Renal cortical epithelial cell (primary cell): ENCODE measurements around the gene NCAPH2. TPM values are rescaled to one million over a fixed set of nuclear protein-coding genes. Genes with fewer than 3 reads are reported as not detected.

Experiments used
- DNase-seq: peaks from one replicate; pipeline ENCODE4 v3.0.0-alpha.2; 2011; ENCODE audit warnings: low read depth
- total RNA-seq: library from RNA; depleted of rRNA; stranded (reverse); fragments of >200 nt; gene quantifications from 2 replicates; pipeline ENCODE4 v1.2.3, GENCODE V29; 2014

NCAPH2 gene
- total RNA-seq, 1 donor from 2014 or later = 16.7 TPM

DNA sequence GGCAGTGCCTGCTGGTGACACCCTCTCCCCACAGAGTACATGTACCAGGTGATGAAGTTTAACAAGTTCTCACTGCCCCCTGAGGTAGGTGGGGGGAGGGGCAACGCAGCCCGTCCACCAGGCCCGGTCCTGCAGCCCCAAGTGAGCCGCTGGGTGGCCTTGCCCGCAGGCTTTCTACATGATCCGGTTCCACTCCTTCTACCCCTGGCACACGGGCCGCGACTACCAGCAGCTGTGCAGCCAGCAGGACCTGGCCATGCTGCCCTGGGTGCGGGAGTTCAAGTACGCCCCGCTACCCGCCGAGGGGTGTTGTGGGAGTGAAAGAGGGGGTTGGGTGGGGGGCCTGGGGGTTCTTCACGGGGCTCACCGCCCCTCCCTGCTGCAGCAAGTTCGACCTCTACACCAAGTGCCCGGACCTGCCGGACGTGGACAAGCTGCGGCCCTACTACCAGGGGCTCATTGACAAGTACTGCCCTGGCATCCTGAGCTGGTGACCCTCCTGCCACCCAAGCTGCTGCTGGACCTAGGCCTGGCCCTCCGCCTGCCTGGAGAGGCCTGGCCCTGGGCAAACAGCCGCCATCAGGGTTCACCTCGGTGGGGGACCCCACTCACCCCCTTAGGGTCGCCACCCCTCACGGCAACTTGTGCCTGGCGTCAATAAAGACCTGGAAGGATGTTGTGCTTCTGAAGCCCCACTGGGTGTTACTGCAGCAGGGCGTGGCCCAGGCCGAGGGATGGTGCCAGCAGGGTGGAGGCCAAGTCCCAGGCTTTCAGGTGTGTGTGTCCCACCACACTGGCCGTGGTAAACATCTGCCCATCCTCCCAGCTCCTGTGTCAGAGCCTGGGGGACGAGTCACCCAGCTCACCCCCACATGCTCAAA lies 18.4 kb upstream of the NCAPH2 start:
- no peak for DNase-seq

DNA sequence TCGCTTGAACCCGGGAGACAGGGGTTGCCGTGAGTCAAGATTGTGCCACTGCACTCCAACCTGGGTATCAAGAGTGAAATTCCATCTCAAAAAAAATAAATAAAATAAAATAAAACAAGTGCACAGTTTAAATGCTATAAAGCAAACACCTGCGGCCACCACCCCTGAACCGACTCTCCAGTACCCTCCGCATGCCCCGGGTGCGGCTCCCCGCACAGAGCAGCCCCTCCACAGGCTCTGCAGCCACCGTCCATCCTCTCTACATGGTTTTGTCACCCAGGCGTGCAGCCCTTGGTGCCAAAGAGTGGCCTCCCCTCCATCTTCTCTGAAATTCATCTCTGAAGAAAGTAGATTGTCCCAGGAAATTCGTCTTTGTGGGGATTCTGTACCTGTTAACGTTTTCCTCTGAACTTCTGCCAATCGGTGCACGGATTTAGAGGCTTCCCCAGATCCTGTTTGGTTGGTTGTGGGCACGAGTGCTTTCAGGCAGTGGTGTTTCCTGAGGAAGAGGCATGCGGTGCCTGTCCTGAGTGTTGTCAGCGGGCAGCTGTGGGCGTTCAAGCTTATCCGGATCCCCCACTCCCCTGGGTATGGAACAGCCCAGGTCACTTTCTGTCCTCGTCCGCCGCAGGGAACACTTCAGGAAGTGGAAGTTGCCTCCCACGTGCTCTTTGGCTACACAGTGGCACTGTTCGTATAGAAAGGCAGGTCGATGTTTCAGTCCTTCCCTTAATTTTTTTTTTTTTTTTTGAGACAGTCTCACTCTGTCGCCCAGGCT lies 17.3 kb upstream of the NCAPH2 start:
- DNase-seq = no peak

DNA sequence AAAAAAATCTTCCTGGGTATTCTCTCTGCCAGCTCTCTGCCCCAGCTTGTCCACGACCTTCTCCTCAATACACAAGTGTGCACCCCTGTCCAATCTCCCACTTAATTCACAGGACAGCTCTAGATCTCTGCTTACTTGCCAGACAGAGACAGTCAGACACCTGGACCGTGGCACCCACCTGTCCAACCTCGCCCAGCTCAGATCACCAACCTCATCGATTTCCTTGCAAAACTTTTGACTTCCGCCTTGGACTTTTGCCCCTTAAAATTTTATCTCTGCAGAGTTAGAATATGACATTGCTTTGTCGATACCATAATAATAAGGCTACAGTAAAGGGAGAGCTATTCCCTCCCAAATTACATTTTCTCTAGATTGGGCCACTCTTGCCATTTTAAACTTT lies 10.9 kb upstream of the NCAPH2 start:
- DNase-seq = no peak

DNA sequence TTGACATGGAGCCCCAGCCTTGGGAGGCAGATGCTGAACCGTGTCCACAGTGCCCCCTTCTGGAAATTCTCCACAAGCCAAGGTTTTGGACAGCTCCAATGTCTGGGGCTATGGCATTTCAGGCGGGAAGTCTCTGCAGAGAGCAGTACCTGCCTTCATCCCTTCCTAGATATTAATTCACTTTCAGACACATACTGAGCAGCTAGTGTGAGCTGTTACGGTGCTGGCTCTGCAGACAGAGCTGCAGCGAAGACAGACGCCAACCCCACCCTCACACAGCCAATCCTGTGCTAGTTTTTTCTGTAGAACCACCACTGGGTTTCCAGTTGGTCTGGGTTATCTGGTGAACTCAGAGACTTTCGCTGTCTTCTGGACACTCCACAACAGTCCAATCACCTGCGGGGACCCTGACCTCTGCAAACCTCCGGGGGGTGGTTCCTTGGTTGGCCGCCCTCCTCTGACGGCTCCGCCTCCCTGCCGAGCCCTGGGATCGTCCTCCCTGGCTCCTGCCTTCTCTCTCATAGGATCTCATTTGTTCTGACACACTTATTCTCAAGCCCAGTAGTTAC lies 9.6 kb upstream of the NCAPH2 start:
- DNase-seq = peak; percentile 59

DNA sequence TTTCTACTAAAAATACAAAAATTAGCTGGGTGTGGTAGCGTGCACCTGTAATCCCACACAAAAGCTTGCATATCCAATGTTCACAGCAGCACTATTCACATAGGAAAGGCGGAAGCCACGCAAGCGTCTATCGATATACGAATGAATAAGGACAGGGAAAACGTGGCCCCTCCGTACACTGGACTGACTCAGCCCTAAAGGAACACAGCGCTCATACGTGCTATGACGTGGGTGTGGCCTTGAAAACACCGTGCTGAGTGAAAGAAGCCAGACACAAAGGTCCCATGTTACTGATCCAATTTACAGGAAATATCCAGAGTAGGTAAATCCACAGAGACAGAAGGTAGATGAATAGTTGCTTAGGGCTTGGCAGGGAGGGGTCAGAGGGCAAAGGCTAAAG lies 7.6 kb upstream of the NCAPH2 start:
- DNase-seq = no peak

DNA sequence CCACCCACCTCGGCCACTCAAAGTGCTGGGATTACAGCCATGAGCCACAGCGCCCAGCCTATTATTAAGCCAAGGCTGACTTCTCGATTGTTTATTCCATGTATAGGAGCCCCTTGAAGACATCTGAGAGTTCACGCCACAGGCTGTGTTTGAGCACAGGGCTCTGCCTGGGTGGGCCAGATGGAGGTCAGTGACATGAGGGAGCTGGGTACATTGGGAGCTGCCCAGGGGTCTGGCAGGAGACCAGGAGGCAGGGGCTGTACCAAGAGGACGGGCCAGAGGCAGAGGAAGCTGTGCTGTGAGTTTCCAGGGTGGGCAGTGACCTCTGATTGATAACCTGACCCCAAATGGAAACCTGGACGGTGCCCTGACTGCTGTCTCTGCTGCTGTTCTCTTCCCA lies 5.9 kb upstream of the NCAPH2 start:
- no peak for DNase-seq

DNA sequence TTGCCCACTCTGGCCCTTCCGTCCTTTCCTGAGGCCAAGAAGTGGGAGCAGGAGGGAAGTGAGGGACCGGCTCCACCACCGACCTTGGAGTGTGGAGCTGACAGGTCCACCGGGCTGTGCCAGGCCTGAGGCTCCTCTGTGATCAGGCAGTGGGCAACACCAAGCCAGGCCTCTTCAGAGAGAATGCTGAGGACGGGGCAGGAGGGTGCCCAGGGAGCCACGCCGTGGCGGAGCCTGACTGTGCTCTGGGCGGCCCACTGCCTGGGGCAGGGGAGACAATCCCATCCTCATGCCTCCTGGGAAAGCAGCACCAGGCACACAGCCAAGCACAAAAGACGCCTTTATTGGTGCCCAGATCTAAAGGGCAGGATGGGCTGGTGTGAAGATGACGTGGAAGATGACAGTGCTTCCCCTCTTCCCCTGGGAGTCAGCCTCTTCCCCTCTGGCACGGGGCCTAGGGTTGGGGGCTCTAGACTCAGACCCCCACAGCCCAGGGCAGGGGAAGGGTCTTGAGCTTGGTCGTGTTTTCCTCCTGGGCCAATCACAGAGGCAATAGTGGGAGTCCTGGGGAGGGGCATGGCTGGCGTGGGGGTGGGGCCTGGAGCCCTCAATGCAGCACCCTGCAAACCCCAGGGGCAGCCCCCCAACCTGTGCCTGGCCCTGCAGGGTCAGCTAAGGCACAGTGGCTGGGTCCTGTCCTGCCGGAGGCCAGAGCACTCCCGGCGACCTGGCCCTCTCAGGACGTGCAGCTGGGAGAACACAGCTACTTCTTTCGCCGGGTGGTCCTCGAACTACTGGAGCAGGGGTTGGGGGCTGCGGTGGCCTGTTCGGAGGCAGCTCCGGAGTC lies 5.2 kb upstream of the NCAPH2 start:
- DNase-seq = no peak

DNA sequence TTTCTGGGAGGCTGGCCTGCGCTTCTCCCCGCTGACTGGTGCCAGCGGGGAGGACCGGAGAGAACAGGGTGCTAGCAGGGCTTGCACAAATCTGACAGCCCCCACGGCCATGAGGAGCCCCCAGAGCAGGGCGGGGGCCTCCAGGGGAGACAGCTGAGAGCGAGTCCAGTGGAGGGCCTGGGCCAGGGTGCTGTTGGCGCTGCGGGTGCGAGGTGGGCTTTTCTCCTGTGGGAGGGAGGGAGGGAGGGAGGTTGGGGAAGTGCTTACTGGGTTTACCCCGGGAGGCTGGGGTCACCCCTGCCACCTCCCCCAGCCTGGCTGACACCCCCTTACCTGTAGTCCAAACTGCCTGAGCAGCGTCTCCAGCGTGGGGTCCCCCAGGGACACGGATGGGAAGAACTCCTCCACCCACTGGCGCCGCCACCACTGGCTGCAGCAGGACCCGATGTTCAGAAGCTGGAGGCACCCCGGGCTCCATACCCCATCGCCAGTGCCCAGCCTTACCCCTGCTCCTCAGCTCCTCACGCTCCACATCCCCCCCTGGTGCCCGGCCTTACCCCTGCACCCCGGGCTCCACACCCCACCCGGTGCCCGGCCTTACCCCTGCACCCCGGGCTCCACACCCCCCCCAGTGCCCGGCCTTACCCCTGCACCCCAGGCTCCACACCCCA lies 4.4 kb upstream of the NCAPH2 start:
- no peak for DNase-seq

DNA sequence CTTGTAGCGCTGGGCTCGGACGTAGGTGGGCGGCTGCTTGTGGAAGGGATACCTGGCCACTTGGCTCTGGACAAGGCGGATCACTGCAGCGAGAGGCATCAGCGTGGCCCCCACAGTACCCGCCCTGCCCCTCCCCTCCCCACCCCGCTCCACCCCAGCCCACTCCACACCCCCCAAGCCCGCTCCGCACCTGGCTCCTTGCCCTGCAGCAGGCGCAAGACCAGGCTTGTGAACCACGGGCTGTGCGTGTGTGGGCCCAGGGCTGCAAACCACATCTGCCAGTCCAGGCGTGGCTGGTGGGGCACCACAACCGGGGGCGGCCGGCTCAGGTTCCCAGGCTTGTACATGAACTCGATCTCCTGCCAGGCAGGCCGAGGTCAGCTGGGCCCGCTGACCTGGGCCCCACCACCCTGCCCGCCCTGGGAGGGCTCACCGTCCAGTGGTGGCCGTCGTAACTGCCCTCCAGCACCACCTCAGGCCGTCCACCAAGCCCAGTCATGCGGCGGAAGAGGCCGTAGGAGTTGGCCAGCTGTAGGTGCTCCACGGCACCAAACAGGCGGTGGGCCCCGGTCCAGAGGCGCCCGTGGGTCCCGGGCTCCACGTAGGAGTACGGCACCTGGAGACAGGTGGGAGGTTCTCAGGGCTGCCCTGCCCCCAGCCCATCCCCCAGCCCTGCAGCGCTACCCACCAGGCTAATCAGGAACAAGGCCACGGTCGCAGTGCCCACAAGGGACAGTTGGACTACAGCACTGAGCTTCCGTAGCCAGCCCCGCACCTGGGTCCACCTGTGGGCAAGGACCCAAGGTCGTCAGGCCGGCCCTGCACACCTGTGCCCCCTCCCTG lies 3.4 kb upstream of the NCAPH2 start:
- no peak for DNase-seq

DNA sequence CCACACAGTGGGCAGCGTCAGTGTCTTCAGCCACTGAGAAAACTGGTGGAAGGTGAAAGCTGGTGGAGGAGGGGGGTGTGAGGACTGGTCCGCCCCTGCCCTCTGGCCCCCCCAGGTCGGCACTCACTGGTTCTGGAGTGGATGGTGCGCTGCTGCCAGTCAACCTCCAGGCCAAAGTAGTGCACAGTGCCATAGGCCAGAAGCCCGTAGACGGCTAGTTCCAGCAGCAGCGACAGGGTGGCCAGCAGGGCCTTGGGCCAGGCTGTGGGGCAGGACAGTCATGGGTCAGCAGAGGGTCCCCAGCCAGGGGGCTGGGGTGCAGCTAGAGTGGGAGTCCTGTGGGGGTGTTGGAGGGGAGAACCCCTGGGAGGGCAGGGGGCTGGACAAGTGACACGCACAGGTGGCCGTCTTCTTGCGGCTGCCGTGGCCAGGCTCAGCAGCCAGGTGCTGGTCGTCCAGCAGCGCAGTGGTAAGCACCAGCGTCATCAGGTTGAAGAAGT lies 2.7 kb upstream of the NCAPH2 start:
- DNase-seq = no peak

DNA sequence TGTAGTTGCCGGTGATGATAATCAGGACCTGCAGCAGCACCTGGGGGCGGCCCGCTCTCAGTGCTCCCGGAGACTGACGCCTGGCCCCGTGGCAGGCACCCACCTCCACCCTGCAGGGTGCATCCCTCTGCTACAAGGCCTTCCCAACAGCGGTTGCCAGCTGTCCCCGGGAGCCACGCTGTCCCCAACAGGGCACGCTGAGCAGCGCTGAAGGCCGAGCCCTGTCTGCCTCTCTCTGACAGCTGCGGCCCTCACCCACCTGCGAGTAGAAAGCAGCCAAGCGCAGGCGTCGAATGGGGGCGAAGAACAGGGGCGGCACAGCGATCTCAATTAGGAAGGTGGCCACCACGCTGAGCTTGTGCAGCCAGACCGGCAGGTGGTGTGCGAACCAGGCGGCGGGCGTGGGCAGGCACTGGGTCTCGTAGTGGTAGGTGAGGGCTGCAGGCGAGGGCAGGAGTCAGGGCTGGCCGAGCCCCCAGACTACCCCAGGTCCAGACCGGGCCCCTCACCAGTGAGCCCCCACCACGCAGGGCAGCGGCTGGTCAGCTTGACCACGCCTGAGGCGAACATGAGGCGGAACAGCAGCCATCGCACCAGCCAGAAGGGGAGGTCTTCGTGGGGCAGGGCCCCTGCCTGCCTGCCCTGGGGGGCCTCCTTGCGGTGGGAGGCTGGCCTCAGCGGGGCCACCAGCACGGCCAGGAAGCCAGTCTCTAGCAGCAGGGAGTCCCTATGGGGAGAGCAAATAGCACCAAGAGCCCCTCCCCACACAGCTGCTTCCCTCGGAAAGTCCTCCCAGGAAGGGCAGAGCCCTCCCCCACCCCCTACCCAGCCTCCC lies 2.0 kb upstream of the NCAPH2 start:
- no peak for DNase-seq

DNA sequence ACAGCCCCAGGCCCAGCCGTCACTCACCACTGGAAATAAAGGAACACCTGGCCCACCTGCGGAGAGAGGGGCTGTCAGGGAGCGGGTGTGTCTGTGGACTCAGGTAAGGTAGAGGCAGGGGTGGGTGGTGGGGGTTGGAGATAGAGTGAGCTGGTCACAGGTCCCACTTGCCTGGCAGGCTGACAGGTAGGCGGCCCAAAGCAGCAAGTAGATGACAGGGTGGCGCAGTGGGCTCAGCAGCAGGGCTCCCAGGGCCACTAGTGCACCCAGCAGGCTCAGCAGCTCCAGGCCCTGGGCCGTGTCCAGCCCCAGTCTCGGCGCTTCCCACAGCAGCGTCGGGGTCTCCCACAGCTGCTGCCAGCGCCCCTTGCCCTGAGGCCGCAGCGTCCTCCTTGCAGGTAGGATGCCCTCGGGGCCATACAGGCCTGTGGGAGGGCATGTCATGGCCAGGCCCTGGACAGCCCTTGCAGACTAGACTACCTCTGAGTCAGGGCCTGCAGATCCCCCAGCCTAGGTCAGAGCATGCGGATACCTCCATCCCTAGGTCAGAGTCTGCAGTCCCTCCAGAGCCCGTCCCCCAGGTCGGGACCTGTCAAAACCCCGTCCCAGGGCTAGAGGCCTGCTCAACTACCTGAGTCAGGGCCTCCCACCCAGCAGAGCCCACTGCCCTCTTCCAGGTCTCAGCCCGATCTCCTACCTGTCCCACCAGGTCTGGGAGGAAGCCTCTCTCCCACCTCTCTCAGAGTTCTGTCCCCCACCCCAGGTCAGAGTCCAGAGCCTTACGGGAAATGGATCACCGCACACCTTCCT lies 1.2 kb upstream of the NCAPH2 start:
- no peak for DNase-seq

DNA sequence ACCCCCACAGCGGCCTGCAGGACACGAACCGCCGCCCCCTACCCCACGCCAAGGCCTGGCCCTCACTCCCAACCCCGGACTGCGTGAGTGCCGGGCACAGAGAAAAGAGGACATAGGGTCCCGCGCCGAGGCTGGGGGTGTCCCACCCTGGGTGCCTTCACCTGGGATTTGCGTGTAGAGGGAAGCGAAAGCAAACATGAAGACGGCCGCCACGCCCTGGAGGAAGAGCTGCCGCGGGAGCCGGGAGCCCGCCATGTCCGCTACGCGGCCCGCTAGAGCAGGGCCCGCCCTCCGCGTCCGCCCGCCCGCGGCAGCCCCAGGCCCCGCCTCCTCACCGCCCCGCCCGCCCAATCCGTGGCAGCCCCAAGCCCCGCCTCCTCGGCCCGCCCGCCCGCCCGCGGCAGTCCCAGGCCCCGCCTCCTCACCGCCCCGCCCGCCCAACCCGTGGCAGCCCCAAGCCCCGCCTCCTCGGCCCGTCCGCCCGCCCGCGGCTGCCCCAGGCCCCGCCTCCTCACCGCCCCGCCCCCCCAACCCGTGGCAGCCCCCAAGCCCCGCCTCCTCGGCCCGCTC lies 518 bp upstream of the NCAPH2 start, which contains the start of gene LMF2:
TSS of gene LMF2 (minus strand) at position 282 of the 570 bp plus-strand sequence. CDS start at position 255, 27 bp downstream.
- no peak for DNase-seq

DNA sequence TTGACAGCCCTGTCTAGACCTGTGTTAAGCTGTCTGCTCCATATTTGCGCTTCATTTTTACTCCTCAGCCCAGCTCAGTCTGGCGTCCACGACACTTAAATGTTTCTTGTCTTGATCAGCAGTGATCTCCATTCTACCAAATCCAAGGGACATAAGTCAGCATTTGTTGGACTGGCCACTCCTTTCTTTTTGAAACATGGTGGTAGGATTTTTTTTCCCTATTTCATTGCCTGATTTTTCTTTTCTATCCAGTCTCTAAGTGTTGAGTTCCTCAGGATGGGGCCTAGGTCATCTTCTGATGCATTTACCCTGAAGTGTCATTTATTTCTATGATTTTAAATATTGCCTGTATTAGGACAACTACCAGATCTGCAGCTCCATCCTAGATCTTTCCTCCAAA lies 873 bp downstream of the NCAPH2 start:
- DNase-seq = no peak

DNA sequence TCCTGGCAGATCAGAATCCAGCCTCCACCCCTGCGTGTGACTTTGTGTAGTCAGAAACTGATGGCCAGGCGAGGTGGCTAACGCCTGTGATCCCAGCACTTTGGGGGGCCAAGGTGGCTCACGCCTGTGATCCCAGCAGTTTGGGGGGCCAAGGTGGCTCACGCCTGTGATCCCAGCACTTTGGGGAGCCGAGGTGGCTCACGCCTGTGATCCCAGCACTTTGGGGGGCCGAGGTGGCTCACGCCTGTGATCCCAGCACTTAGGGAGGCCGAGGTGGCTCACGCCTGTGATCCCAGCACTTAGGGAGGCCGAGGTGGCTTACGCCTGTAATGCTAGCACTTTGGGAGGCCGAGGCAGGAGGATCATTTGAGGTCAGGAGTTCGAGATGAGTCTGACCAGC lies 5.2 kb downstream of the NCAPH2 start:
- DNase-seq = no peak

DNA sequence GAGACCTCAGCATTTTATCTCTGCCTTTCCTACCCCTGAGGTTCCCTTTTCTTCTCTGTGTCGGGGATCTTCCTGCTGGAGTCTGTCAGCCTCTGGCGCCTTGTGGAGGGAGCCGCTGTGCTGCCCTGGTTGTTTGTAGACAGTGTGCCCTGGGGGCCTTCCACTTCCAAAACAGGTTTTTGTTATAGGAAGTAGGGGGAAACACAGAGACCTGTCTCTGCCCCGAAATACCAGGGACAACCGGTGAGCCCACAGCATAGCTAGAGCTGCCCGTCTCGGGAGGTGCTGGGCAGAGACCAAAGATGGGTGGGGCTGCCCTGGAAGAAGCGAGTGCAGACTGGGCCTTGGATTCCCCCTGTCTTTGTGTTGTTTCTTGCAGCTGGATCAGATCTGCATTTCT lies 8.0 kb downstream of the NCAPH2 start:
- no peak for DNase-seq

DNA sequence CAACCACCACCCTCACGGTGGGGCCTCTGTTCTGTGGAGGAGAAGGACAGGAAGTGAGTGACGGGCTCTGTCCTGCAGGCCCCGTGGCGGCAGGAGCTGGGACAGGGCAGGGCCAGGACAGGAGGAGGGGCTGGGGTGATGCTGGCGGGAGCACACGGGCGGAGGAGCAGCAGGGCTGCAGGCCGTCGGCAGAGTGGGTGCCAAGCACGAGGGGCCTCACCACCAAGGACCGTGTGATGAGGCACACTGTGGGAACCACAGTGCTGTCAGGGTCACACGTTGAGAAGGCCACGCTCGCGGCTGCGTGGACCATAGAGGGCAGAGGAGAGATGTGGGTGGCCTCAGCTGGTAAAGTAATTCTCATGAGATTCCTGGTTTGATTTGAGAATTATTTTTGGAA lies 8.9 kb downstream of the NCAPH2 start:
- no peak for DNase-seq
